ENCODE data around the gene HMG20A.
"Not testable (repeated sequence)": the region's sequence is repeated elsewhere in the genome, so short reads cannot be mapped to it uniquely, and the experiment has no call there.

The HMG20A gene

DNA sequence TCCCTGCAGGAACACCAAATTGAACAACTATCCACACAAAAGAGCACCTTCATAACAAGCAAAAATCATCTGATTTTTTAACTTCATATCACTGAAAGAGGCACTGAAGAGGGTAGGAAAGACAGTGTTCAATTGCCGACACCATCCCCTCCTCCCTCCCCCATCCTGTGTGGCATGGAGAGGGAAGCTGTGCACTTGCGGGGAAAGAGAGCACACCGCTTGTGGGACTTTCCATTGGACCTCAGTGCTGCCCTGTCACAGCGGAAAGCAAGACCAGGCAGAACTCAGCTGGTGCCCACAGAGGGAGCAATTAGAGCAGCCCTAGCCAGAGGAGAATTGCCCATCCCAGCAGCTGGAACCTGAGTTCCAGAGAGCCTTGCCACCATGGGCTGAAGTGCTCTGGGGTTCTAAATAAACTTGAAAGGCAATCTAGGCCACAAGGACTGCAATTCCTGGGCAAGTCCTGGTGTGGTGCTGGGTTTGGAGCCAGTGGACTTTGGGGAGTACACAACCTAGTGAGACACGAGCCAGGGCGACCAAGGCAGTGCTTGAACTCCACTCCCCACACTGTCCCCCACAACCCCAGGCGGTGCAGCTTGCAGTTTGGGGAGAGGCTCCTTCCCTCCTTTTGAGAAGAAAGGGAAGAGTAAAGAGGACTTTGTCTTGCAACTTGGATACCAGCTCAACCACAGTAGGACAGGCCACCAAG is 27.8 kb upstream of the HMG20A start:
- TF ChIP-seq JUND (IDR thresholded peaks at IDR 0.05; ENCODE audit: low read depth), result no peak
- DNase-seq (ENCODE audit: low read depth in 1 of 2, low spot score in 1 of 2), result no peak
- in situ Hi-C loops (cut with HindIII; ENCODE audit: low pct_unique_long_range_greater_than_20kb, low sequenced_read_pairs), result no loop called here

DNA sequence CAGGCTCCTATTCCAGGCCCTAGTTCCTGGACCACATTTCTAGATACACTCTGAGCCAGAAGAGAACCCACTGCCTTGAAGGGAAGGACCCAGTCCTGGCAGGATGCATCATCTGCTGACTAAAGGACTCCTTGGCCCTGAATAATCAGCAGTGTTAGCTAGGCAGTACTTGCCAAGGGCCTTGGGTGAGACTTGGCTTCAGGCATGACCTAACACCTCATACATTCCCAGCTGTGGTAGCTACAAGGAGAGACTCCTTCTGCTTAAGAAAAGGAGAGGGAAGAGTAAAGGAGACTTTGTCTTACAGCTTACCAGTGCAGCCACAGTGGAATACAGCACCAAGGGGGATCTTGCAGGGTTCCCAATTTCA is 27.2 kb upstream of the HMG20A start:
- in situ Hi-C loops (cut with HindIII; ENCODE audit: low pct_unique_long_range_greater_than_20kb, low sequenced_read_pairs), result no loop called here
- TF ChIP-seq JUND (IDR thresholded peaks at IDR 0.05; ENCODE audit: low read depth), result no peak
- no peak for DNase-seq (ENCODE audit: low read depth in 1 of 2, low spot score in 1 of 2)

DNA sequence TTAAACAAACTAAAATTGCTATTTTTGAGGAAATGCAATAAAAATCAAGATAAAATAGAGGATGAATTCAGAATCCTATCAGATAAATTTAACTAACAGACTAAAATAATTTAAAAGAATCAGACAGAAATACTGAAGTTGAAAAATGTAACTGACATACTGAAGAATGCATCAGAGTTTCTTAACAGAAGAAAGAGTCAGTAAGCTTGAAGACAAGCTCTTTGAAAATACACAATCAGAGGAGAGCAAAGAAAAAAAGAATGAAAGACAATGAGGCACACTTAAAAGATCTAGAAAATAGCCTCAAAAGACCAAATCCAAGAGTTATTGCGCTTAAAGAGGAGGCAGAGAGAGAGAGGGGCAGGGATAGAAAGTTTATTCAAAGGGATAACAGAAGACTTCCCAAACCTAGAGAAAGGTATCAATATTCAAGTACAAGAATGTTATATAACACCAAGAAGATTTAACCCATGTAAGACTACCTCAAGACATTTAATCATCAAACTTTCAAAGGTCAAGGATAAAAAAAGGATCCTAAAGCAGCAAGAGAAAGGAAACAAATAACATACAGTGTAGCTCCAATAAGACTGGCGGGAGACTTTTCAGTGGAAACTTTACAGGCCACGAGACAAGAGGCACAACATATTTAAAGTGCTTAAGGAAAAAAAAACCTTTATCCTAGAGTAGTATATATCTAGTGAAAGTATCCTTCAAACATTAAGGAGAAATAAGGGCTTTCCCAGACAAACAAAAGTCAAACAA is 25.5 kb upstream of the HMG20A start:
- in situ Hi-C loops (cut with HindIII; ENCODE audit: low pct_unique_long_range_greater_than_20kb, low sequenced_read_pairs), result no loop called here
- no peak for TF ChIP-seq JUND (IDR thresholded peaks at IDR 0.05; ENCODE audit: low read depth)
- no peak for DNase-seq (ENCODE audit: low read depth in 1 of 2, low spot score in 1 of 2)

DNA sequence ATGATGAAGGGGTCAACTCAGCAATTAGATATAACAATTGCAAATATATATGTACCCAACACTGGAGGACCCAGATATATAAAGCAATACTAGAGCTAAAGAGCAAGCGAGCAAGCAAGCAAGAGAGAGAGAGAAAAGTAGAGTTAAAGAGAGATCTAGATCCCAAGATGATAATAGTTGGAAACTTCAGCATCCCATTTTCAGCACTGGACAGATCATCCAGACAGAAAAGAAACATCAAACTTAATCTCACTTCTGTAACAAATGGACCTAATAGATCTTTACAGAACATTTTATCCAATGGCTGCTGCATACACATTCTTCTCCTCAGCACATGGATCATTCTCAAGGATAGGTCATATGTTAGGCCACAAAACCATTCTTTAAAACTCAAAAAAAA is 24.0 kb upstream of the HMG20A start:
- TF ChIP-seq JUND (IDR thresholded peaks at IDR 0.05; ENCODE audit: low read depth), result no peak
- no peak for DNase-seq (ENCODE audit: low read depth in 1 of 2, low spot score in 1 of 2)
- in situ Hi-C loops (cut with HindIII; ENCODE audit: low pct_unique_long_range_greater_than_20kb, low sequenced_read_pairs), result no loop called here

DNA sequence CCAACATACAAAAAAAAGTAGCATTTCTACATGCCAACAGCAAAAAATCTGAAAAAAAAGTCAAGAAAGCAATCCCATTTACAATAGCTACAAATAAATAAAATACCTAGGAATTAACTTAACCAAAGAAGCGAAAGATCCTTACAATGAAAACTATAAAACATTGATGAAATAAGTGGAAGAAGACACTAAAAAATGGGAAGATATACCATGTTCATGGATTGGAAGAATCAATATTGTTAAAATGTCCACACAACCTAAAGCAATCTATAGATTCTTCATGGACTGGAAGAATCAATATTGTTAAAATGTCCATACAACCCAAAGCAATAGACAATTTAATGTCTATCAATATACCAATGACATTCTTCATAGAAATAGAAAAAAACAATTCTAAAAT is 21.8 kb upstream of the HMG20A start:
- in situ Hi-C loops (cut with HindIII; ENCODE audit: low pct_unique_long_range_greater_than_20kb, low sequenced_read_pairs), result no loop called here
- DNase-seq (ENCODE audit: low read depth in 1 of 2, low spot score in 1 of 2), result no peak
- no peak for TF ChIP-seq JUND (IDR thresholded peaks at IDR 0.05; ENCODE audit: low read depth)

DNA sequence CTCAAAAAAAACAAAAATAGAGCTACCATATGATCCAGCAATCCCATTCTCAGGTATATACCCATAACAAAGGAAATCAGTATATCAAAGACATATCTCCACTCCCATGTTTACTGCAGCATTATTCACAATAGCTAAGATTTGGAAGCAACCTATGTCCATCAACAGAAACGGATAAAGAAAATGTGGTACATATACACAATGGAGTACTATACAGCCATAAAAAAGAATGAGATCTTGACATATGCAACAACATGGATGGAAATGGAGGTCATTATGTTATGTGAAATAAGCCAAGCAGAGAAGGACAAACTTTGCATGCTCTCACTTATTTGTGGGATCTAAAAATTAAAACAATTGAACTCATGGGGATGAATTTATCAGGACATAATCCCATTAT is 20.4 kb upstream of the HMG20A start:
- TF ChIP-seq JUND (IDR thresholded peaks at IDR 0.05; ENCODE audit: low read depth), result no peak
- in situ Hi-C loops (cut with HindIII; ENCODE audit: low pct_unique_long_range_greater_than_20kb, low sequenced_read_pairs), result no loop called here
- DNase-seq (ENCODE audit: low read depth in 1 of 2, low spot score in 1 of 2), result no peak

DNA sequence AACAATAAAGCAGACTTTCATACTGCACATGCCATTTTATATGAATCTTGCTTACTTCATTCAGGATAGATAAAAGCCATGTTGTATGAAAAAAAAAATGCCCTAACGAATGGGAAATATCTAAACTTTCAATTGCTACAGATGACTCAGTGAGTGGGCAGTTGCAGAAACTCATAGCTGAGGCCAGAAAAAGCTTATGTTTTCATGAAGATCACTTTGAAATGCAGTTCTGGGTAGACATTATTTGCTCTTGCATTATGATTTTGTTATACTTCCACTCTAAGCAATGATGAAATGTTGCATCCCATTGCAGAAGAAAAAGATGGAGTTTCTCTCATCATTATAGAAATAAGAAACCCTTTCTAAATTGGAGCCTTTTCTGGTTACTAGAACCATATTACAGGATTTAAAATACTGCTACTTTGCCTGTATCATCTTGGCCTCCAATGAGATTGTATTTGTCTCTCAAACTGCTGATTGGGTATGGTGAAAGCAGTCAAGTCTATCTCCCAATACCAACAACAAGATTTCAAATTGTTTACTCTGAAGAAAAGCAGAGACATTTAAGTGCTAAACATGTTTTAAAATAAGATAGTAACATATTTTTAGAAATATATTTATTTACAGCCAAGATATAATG is 17.8 kb upstream of the HMG20A start:
- DNase-seq (ENCODE audit: low read depth in 1 of 2, low spot score in 1 of 2), result no peak
- in situ Hi-C loops (cut with HindIII; ENCODE audit: low pct_unique_long_range_greater_than_20kb, low sequenced_read_pairs), result no loop called here
- TF ChIP-seq JUND (IDR thresholded peaks at IDR 0.05; ENCODE audit: low read depth), result no peak

DNA sequence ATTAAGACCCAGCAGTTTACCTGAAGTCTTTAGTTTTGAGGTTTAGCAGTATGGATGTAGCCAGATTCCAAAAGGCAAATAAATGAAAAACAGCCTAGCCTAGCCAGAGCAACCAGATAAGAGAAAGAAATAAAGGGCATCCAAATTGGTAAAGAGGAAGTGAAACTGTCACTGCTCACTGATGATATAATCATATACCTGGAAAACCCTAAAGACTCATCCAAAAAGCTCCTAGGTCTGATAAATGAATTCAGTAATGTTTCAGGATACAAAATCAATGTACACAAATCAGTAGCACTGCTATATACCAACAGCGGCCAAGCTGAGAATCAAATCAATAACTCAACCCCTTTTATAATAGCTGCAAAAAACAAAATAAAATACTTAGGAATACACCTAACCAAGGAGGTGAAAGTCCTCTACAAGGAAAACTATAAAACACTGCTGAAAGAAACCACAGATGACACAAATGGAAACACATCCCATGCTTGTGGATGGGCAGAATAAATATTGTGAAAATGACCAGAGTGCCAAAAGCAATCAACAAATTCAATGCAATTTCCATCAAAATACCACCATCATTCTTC is 14.4 kb upstream of the HMG20A start:
- in situ Hi-C loops (cut with HindIII; ENCODE audit: low pct_unique_long_range_greater_than_20kb, low sequenced_read_pairs), result not testable (repeated sequence)

DNA sequence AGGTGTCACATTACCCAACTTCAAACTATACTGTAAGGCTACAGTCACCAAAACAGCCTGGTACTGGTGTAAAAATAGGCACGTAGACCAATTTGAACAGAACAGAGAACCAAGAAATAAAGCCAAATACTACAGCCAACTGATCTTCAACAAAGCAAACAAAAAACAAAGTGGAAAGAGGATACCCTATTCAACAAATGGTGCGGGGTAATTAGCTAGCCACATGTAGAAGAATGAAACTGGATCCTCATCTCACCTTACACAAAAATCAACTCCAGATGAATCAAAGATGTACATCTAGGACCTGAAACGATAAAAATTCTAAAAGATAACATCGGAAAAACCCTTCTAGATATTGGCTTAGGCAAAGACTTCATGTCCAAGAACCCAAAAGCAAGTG is 13.8 kb upstream of the HMG20A start:
- TF ChIP-seq JUND (IDR thresholded peaks at IDR 0.05; ENCODE audit: low read depth), result no peak
- no peak for DNase-seq (ENCODE audit: low read depth in 1 of 2, low spot score in 1 of 2)
- in situ Hi-C loops (cut with HindIII; ENCODE audit: low pct_unique_long_range_greater_than_20kb, low sequenced_read_pairs), result no loop called here

More for the DNA sequence above, 14.4 kb upstream of the HMG20A start:
- not testable (repeated sequence) for DNase-seq (ENCODE audit: low read depth in 1 of 2, low spot score in 1 of 2)

DNA sequence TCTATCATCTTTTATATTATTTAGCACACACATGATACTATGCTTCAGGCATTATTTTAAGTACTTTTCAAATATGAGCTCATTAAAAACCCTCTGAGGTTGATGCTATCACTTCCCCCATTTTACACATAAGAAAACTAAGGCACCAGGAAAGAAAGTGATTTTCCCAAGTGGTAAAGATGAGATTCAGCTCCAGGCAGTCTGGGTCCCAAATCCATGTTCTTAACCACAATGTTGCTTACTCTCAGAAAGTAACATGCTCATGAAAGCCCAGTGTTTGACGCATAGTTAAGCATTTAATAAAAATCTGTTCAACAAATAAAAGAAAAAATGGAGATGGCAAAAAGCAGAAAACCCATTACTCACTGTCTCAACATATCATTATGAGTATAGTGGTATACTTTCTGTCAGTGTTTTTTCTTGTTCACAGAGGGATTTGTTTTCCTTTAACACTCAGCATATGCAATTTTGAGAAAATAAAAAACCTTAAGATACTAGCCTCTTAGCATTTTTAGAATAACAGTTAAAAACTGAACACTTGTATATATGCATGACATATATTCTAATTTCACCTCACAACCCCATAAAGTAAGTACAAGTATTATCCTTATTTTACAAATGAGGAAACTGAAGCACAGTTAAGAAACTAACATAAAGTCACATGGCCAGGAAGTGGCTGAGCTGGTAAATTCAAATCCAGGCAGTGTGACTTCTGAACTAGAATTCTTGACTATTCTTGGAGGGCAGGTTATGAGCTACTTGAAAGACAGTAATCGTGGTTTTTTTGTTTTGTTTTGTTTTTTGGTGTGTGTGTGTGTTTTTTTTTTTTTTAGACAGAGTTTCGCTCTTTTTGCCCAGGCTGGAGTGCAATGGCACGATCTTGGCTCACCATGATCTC is 11.2 kb upstream of the HMG20A start:
- no peak for DNase-seq (ENCODE audit: low read depth in 1 of 2, low spot score in 1 of 2)
- in situ Hi-C loops (cut with HindIII; ENCODE audit: low pct_unique_long_range_greater_than_20kb, low sequenced_read_pairs), result no loop called here
- TF ChIP-seq JUND (IDR thresholded peaks at IDR 0.05; ENCODE audit: low read depth), result no peak

DNA sequence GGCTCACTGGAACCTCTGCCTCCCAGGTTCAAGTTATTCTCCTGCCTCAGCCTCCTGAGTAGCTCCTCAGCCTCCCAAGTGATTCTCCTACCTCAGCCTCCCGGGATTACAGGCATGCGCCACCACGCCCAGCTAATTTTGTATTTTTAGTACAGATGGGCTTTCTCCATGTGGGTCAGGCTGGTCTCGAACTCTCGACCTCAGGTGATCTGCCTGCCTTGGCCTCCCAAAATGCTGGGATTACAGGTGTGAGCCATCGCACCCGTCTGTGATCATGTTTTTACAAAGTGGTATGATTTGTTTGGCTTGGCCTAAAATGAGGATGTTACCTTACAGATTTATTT is 10.6 kb upstream of the HMG20A start:
- DNase-seq (ENCODE audit: low read depth in 1 of 2, low spot score in 1 of 2); in situ Hi-C loops (cut with HindIII; ENCODE audit: low pct_unique_long_range_greater_than_20kb, low sequenced_read_pairs): not testable (repeated sequence)

All from T47D (cell line).